GM18502 (cell line): Measurements from ENCODE around the gene BTBD18.
A peak's percentile ranks its signal among the peaks of the same experiment; 100 is the strongest.

Source experiments
- ATAC-seq: cut with Tn5 transposase; IDR thresholded peaks from one replicate; pipeline ENCODE4 v1.9.1; 2021; ENCODE audit warnings: mild to moderate bottlenecking; ENCODE audit not compliant: unreplicated experiment, poor library complexity

BTBD18 gene

GRCh38 chr11:57776031-57776521 is 24.5 kb upstream of the BTBD18 start:
- no peak for ATAC-seq

- ATAC-seq = no peak
These were observed 23.9 kb upstream of the BTBD18 start for GRCh38 chr11:57775491-57775890.

- ATAC-seq = no peak
These were observed 21.5 kb upstream of the BTBD18 start for GRCh38 chr11:57773026-57773598.

GRCh38 chr11:57772562-57772961 is 20.9 kb upstream of the BTBD18 start:
- no peak for ATAC-seq

- ATAC-seq = no peak
These were observed 19.7 kb upstream of the BTBD18 start for GRCh38 chr11:57771365-57771764.

GRCh38 chr11:57770793-57771192 is 19.2 kb upstream of the BTBD18 start:
- no peak for ATAC-seq

- ATAC-seq = no peak
These were observed 13.4 kb upstream of the BTBD18 start for GRCh38 chr11:57764972-57765371.

GRCh38 chr11:57764566-57764965 is 12.9 kb upstream of the BTBD18 start:
- no peak for ATAC-seq

- ATAC-seq = no peak
These were observed 12.4 kb upstream of the BTBD18 start for GRCh38 chr11:57764021-57764420.

GRCh38 chr11:57763568-57763967 is 11.9 kb upstream of the BTBD18 start:
- ATAC-seq = no peak

GRCh38 chr11:57762235-57762861 is 10.7 kb upstream of the BTBD18 start:
- no peak for ATAC-seq

- peak; percentile 98 for ATAC-seq
These were observed 9.9 kb upstream of the BTBD18 start, which contains the start of gene CTNND1 for GRCh38 chr11:57761301-57762234. CTNND1 (plus strand) TSS chr11:57761802; CDS start chr11:57791479, 29,677 bp downstream.

GRCh38 chr11:57758174-57758573 is 6.6 kb upstream of the BTBD18 start:
- ATAC-seq = no peak

GRCh38 chr11:57752954-57753353 is 1.3 kb upstream of the BTBD18 start:
- no peak for ATAC-seq

- no peak for ATAC-seq
These were observed 443 bp downstream of the BTBD18 start for GRCh38 chr11:57751176-57751575.

GRCh38 chr11:57746920-57747319 is 4.7 kb downstream of the BTBD18 start:
- ATAC-seq = no peak

GRCh38 chr11:57745206-57745605 is 6.4 kb downstream of the BTBD18 start:
- no peak for ATAC-seq

GRCh38 chr11:57744357-57744756 is 7.3 kb downstream of the BTBD18 start:
- ATAC-seq = no peak

- ATAC-seq = no peak
These were observed 9.5 kb downstream of the BTBD18 start for GRCh38 chr11:57742087-57742452.

- peak; percentile 92 for ATAC-seq
These were observed 10.2 kb downstream of the BTBD18 start, which contains the start of gene SELENOH for GRCh38 chr11:57741132-57742086. SELENOH (plus strand) TSS chr11:57741491; CDS start chr11:57741596, 105 bp downstream.
